ENCODE data around the gene UGT2B28.
A peak's percentile ranks its signal among the peaks of the same experiment; 100 is the strongest.
"Not testable (repeated sequence)": the region's sequence is repeated elsewhere in the genome, so short reads cannot be mapped to it uniquely, and the experiment has no call there.

Gene UGT2B28

GRCh38 chr4:69317669-69318298 lies 37.5 kb downstream of the UGT2B28 start:
- DNase-seq (ENCODE audit: low read depth), result not testable (repeated sequence)

GRCh38 chr4:69321153-69321729 lies 41.0 kb downstream of the UGT2B28 start:
- TF ChIP-seq CTCF (IDR thresholded peaks at IDR 0.05; ENCODE audit: control insufficient read depth, extremely low read depth, insufficient read depth), result no peak
- DNase-seq (ENCODE audit: low read depth), result peak; percentile 91
- no peak overlapping the region for H3K4me3 ChIP-seq (ENCODE audit: low read depth, low read length)

More at GRCh38 chr4:69317669-69318298, 37.5 kb downstream of the UGT2B28 start:
- not testable (repeated sequence) for H3K4me3 ChIP-seq (ENCODE audit: low read depth, low read length)
- TF ChIP-seq CTCF (IDR thresholded peaks at IDR 0.05; ENCODE audit: control insufficient read depth, extremely low read depth, insufficient read depth), result peak; percentile 61

- DNase-seq (ENCODE audit: low read depth), result no peak
- H3K4me3 ChIP-seq (ENCODE audit: low read depth, low read length), result no peak overlapping the region
- no peak for TF ChIP-seq CTCF (IDR thresholded peaks at IDR 0.05; ENCODE audit: control insufficient read depth, extremely low read depth, insufficient read depth)
Measured at GRCh38 chr4:69322055-69322454, 41.8 kb downstream of the UGT2B28 start.

GRCh38 chr4:69323284-69323683 lies 43.0 kb downstream of the UGT2B28 start:
- no peak overlapping the region for H3K4me3 ChIP-seq (ENCODE audit: low read depth, low read length)
- no peak for DNase-seq (ENCODE audit: low read depth)
- TF ChIP-seq CTCF (IDR thresholded peaks at IDR 0.05; ENCODE audit: control insufficient read depth, extremely low read depth, insufficient read depth), result no peak

GRCh38 chr4:69330345-69331047 lies 50.2 kb downstream of the UGT2B28 start:
- TF ChIP-seq CTCF (IDR thresholded peaks at IDR 0.05; ENCODE audit: control insufficient read depth, extremely low read depth, insufficient read depth), result no peak
- H3K4me3 ChIP-seq (ENCODE audit: low read depth, low read length), result no peak overlapping the region
- no peak for DNase-seq (ENCODE audit: low read depth)

- not testable (repeated sequence) for H3K4me3 ChIP-seq (ENCODE audit: low read depth, low read length); DNase-seq (ENCODE audit: low read depth)
Measured at GRCh38 chr4:69331304-69331703, 51.0 kb downstream of the UGT2B28 start.

GRCh38 chr4:69335485-69335884 lies 55.2 kb downstream of the UGT2B28 start:
- peak; percentile 34 for TF ChIP-seq CTCF (IDR thresholded peaks at IDR 0.05; ENCODE audit: control insufficient read depth, extremely low read depth, insufficient read depth)
- DNase-seq (ENCODE audit: low read depth); H3K4me3 ChIP-seq (ENCODE audit: low read depth, low read length): not testable (repeated sequence)

- H3K4me3 ChIP-seq (ENCODE audit: low read depth, low read length), result peak overlapping the region; percentile 33
- DNase-seq (ENCODE audit: low read depth), result peak; percentile 52
Measured at GRCh38 chr4:69343114-69343513, 62.8 kb downstream of the UGT2B28 start.

GRCh38 chr4:69343558-69344420 lies 63.5 kb downstream of the UGT2B28 start:
- DNase-seq (ENCODE audit: low read depth), result peak; percentile 27
- H3K4me3 ChIP-seq (ENCODE audit: low read depth, low read length), result peak overlapping the region; percentile 33

All from LNCaP clone FGC (cell line).